GM12892 (cell line): ENCODE measurements around the gene MDM4.

Source experiments
- POLR2A ChIP-seq: IDR thresholded peaks from 2 replicates; pipeline ENCODE4 v1.6.1; 2011; ENCODE audit warnings: low read depth, low read length, control low read depth
- TAF1 ChIP-seq: IDR thresholded peaks from 2 replicates; pipeline ENCODE4 v1.6.1; 2011; ENCODE audit warnings: low read depth, mild to moderate bottlenecking, control low read depth, low read length, borderline replicate concordance

GRCh38 chr1:204605791-204606190 lies 89.6 kb downstream of the MDM4 start:
- TF ChIP-seq POLR2A (no peak), TAF1 (no peak)
